ENCODE measurements around the gene GPC5.

DNA sequence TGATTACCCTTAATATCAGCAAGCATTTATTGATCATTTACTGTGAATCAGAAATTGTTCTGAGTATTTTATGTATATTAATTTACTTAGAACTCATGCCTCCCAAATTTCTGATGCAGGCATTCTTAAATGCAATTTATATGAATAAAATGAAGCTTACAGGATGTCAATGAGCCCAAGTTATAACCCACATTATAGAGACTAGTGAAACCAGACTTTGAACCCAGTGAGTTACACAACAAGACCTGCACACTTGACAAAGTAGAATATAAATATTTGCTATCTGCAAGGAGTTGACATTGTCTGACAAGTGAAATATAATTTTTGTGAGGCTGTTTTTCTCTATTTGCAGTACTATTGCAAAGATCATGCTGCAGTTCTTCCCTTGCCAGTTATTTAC, 656.0 kb downstream of the GPC5 start:
- TF ChIP-seq, protein P1, sequence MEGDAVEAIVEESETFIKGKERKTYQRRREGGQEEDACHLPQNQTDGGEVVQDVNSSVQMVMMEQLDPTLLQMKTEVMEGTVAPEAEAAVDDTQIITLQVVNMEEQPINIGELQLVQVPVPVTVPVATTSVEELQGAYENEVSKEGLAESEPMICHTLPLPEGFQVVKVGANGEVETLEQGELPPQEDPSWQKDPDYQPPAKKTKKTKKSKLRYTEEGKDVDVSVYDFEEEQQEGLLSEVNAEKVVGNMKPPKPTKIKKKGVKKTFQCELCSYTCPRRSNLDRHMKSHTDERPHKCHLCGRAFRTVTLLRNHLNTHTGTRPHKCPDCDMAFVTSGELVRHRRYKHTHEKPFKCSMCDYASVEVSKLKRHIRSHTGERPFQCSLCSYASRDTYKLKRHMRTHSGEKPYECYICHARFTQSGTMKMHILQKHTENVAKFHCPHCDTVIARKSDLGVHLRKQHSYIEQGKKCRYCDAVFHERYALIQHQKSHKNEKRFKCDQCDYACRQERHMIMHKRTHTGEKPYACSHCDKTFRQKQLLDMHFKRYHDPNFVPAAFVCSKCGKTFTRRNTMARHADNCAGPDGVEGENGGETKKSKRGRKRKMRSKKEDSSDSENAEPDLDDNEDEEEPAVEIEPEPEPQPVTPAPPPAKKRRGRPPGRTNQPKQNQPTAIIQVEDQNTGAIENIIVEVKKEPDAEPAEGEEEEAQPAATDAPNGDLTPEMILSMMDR (IDR thresholded peaks at IDR 0.05) = no peak
- TF ChIP-seq POLR2A (IDR thresholded peaks at IDR 0.05) = no peak

Measured in testis (tissue), 2 donors.